Liver (tissue), 9 donors: ENCODE data around the gene ELP4. TPM values are rescaled to one million over a fixed set of nuclear protein-coding genes. Genes with fewer than 3 reads are reported as not detected.

ENCODE experiments used
- DNase-seq: peaks from one replicate; pipeline ENCODE4 v3.0.0-alpha.2; 2017; ENCODE audit warnings: low spot score
- H3K27ac ChIP-seq, 2 donors: one replicate each; pipeline ENCODE4 v1.7.0; 2013; ENCODE audit warnings: inconsistent platforms in 2 of 2, low read length in 2 of 2, control low read depth in 1 of 2, low read depth in 1 of 2, mild to moderate bottlenecking in 1 of 2
- H3K27me3 ChIP-seq, 4 donors: one replicate each; pipeline versions ENCODE4 v1.6.1 to v1.7.0; 2013; ENCODE audit warnings: low read length in 3 of 4, inconsistent platforms in 1 of 4, mild to moderate bottlenecking in 1 of 4, moderate library complexity in 1 of 4; ENCODE audit not compliant: control insufficient read depth in 4 of 4, insufficient read depth in 4 of 4
- H3K36me3 ChIP-seq, 4 donors: one replicate each; pipeline versions ENCODE4 v1.6.1 to v1.7.0; 2013; ENCODE audit warnings: low read length in 3 of 4, mild to moderate bottlenecking in 3 of 4, low read depth in 1 of 4, moderate library complexity in 1 of 4; ENCODE audit not compliant: control insufficient read depth in 4 of 4, insufficient read depth in 3 of 4
- H3K4me1 ChIP-seq, 4 donors: one replicate each; pipeline versions ENCODE4 v1.6.1 to v1.7.0; 2013; ENCODE audit warnings: low read length in 3 of 4, mild to moderate bottlenecking in 3 of 4, moderate library complexity in 1 of 4; ENCODE audit not compliant: control insufficient read depth in 4 of 4, insufficient read depth in 4 of 4
- H3K4me3 ChIP-seq, 3 donors: one replicate each; pipeline versions ENCODE4 v1.6.1 to v1.7.0; 2013; ENCODE audit warnings: low read length in 3 of 3, control low read depth in 1 of 3, low read depth in 1 of 3, mild to moderate bottlenecking in 1 of 3
- H3K9ac ChIP-seq, 2 donors: one replicate each; pipeline ENCODE4 v1.7.0; 2013; ENCODE audit warnings: low read length in 2 of 2, mild to moderate bottlenecking in 2 of 2, moderate library complexity in 2 of 2, control low read depth in 1 of 2, low read depth in 1 of 2
- H3K9me3 ChIP-seq, 4 donors: one replicate each; pipeline versions ENCODE4 v1.6.1 to v1.7.0; 2013; ENCODE audit warnings: low read length in 3 of 4; ENCODE audit not compliant: control insufficient read depth in 4 of 4
- EGR1 ChIP-seq, 2 donors: IDR thresholded peaks; 2 replicates each; pipeline ENCODE4 v1.6.1; 2016 to 2018; ENCODE audit warnings: antibody characterized with exemption in 2 of 2, low read depth in 2 of 2
- FOXA1 ChIP-seq: IDR thresholded peaks from 2 replicates; pipeline ENCODE4 v1.6.1; 2016; ENCODE audit warnings: antibody characterized with exemption
- FOXA2 ChIP-seq: IDR thresholded peaks from 2 replicates; pipeline ENCODE4 v1.6.1; 2016; ENCODE audit warnings: antibody characterized with exemption
- GABPA ChIP-seq, 2 donors: IDR thresholded peaks in 1 of 2; conservative IDR thresholded peaks in 1 of 2; 2 replicates each; pipeline ENCODE4 v1.6.1; 2016; ENCODE audit warnings: antibody characterized with exemption in 2 of 2, mild to moderate bottlenecking in 1 of 2, moderate library complexity in 1 of 2
- HNF4A ChIP-seq, 2 donors: conservative IDR thresholded peaks; 2 replicates each; pipeline ENCODE4 v1.6.1; 2016; ENCODE audit warnings: antibody characterized with exemption in 2 of 2, mild to moderate bottlenecking in 2 of 2
- HNF4G ChIP-seq: IDR thresholded peaks from 2 replicates; pipeline ENCODE4 v1.6.1; 2016; ENCODE audit warnings: antibody characterized with exemption
- JUND ChIP-seq, 2 donors: IDR thresholded peaks; 2 replicates each; pipeline ENCODE4 v1.6.1; 2016; ENCODE audit warnings: antibody characterized with exemption in 2 of 2
- NR2F2 ChIP-seq: IDR thresholded peaks from 2 replicates; pipeline ENCODE4 v1.6.1; 2016; ENCODE audit warnings: antibody characterized with exemption
- RAD21 ChIP-seq, 2 donors: IDR thresholded peaks; 2 replicates each; pipeline ENCODE4 v1.6.1; 2016; ENCODE audit warnings: antibody characterized with exemption in 2 of 2, mild to moderate bottlenecking in 2 of 2
- RXRA ChIP-seq, 2 donors: IDR thresholded peaks; 2 replicates each; pipeline ENCODE4 v1.6.1; 2017 to 2018; ENCODE audit warnings: antibody characterized with exemption in 2 of 2, mild to moderate bottlenecking in 1 of 2
- SP1 ChIP-seq: IDR thresholded peaks from 2 replicates; pipeline ENCODE4 v1.6.1; 2018; ENCODE audit warnings: antibody characterized with exemption, mild to moderate bottlenecking
- WGBS: extraction: QIAGEN DNeasy Blood & Tissue Kit; methylation state at CpG from one replicate; pipeline ENCODE4 v1.1.7; 2013; 5-methylcytosine and 5-hydroxymethylcytosine counted together
- polyA plus RNA-seq, 2 donors: library from polyadenylated mRNA; stranded (reverse) in 1 of 2; unstranded in 1 of 2; fragments of 200-250 nt in 1 of 2; fragments of >200 nt in 1 of 2; fragmentation: Nextera tagmentation in 1 of 2; extraction: Ambion mirVana in 1 of 2; gene quantifications; one replicate each; pipeline versions ENCODE4 v1.2.1 to v1.2.3, GENCODE V29; 2013 to 2015
- total RNA-seq, 2 donors: library from RNA; depleted of rRNA; stranded (reverse); fragments of >200 nt; gene quantifications; one replicate each; pipeline ENCODE4 v1.2.3, GENCODE V29; 2014
- TF ChIP-seq, protein P1 (sequence below): IDR thresholded peaks from 2 replicates; pipeline ENCODE4 v1.6.1; 2016; ENCODE audit warnings: antibody characterized with exemption, mild to moderate bottlenecking
- TF ChIP-seq, protein P2 (sequence below): fragments of 150-350 bp; IDR thresholded peaks from 2 replicates; pipeline ENCODE4 v1.5.1; 2017; ENCODE audit warnings: improper control_type of control experiment, low read depth, low read length; ENCODE audit not compliant: missing input control
- TF ChIP-seq, protein P3 (sequence below): IDR thresholded peaks from 2 replicates; pipeline ENCODE4 v1.6.1; 2016; ENCODE audit warnings: antibody characterized with exemption
- TF ChIP-seq, protein P4 (sequence below): IDR thresholded peaks from 2 replicates; pipeline ENCODE4 v1.6.1; 2016; ENCODE audit warnings: antibody characterized with exemption
- donor health status: healthy.
- donor health status: healthy.
- donor health status: healthy.
- donor health status: healthy.
- donor health status: healthy.

The ELP4 gene
- total and polyA plus RNA-seq, 4 donors = 6.0 to 18.8 (median 12.5) TPM

DNA sequence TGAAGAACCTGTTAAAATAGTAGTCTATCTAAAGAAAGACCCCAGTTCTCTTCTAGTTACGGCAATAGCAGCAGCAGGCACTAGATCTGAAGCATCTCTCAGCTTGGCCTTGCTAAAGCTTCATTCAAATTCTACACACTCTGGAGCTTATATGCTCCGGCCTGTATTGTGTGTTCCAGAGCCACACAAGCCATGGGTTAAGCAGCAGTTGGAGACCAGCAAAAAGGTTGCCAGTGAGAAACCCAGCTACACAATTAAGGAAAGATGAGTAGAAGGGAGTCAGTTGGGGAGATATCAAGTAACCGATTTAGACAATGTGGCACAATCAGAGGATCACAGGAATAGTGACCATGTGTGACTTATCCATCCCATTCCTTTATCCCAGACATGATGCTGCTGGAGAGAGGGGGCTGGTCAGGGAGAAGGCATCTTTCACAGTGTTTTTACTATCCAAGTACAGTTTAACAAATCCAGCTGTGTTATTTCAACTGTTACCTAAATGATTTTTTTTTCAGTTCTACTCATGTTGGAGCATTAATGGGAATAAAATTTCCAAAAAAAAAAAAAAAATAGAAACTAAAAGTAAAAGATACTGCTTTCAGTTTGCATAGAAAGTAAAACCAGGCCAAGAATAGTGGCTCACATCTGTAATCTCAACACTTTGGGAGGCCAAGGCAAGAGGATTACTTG, 260.6 kb downstream of the ELP4 start:
- DNase-seq = no peak
- TF ChIP-seq FOXA1 = no peak
- H3K9me3 ChIP-seq = no peaks in the 10 kb centered on the region
- H3K27me3 ChIP-seq = no peaks in the 10 kb centered on the region
- no peak overlapping the region for H3K9ac ChIP-seq
- 95% methylated on average over 3 of the region's 3 CpGs for WGBS
- H3K27ac ChIP-seq = no peak overlapping the region
- H3K4me3 ChIP-seq = no peak overlapping the region
- peaks cover 0 to 3% (median 0%) of the 10 kb centered on the region in 4 donors for H3K4me1 ChIP-seq
- H3K36me3 ChIP-seq = peaks cover 0 to 1% (median 0%) of the 10 kb centered on the region in 4 donors

DNA sequence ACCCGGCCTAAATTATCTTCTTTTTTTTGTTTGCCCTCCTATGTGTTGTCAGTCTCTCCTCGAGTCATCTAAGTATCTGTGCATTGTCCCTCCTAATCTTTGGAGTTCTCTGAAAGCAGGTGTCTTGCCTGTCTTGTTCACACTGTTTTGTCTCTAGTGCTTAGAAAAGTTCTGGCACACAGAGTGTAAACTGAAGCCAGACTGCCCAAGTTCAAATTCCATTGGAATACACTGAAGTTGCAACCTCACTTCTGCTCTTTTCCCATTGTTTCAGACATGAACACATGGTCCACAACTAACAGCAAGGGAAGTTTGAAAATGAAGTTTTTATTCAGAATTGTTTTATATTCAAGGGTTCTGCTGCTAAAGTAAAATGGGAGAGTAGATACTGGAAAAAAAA, 262.8 kb downstream of the ELP4 start:
- Histone ChIP-seq H3K9ac (no peak overlapping the region), H3K27me3 (no peaks in the 10 kb centered on the region), H3K36me3 (peaks cover 0 to 1% (median under 1%) of the 10 kb centered on the region in 4 donors), H3K27ac (no peak overlapping the region), H3K4me3 (no peak overlapping the region), H3K4me1 (peaks cover 0 to 3% (median 0%) of the 10 kb centered on the region in 4 donors), H3K9me3 (peaks cover 0 to under 1% (median 0%) of the 10 kb centered on the region in 4 donors)
- DNase-seq = no peak
- WGBS = 87% methylated on average over 2 of the region's 2 CpGs
- no peak for TF ChIP-seq FOXA1
- no peak for TF ChIP-seq NR2F2
- no peak for TF ChIP-seq HNF4A (conservative IDR thresholded peaks at IDR 0.05)
- TF ChIP-seq HNF4G = no peak
- no peak for TF ChIP-seq JUND (IDR thresholded peaks at IDR 0.05)
- TF ChIP-seq, protein P1, sequence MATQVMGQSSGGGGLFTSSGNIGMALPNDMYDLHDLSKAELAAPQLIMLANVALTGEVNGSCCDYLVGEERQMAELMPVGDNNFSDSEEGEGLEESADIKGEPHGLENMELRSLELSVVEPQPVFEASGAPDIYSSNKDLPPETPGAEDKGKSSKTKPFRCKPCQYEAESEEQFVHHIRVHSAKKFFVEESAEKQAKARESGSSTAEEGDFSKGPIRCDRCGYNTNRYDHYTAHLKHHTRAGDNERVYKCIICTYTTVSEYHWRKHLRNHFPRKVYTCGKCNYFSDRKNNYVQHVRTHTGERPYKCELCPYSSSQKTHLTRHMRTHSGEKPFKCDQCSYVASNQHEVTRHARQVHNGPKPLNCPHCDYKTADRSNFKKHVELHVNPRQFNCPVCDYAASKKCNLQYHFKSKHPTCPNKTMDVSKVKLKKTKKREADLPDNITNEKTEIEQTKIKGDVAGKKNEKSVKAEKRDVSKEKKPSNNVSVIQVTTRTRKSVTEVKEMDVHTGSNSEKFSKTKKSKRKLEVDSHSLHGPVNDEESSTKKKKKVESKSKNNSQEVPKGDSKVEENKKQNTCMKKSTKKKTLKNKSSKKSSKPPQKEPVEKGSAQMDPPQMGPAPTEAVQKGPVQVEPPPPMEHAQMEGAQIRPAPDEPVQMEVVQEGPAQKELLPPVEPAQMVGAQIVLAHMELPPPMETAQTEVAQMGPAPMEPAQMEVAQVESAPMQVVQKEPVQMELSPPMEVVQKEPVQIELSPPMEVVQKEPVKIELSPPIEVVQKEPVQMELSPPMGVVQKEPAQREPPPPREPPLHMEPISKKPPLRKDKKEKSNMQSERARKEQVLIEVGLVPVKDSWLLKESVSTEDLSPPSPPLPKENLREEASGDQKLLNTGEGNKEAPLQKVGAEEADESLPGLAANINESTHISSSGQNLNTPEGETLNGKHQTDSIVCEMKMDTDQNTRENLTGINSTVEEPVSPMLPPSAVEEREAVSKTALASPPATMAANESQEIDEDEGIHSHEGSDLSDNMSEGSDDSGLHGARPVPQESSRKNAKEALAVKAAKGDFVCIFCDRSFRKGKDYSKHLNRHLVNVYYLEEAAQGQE = no peak
- TF ChIP-seq, protein P2, sequence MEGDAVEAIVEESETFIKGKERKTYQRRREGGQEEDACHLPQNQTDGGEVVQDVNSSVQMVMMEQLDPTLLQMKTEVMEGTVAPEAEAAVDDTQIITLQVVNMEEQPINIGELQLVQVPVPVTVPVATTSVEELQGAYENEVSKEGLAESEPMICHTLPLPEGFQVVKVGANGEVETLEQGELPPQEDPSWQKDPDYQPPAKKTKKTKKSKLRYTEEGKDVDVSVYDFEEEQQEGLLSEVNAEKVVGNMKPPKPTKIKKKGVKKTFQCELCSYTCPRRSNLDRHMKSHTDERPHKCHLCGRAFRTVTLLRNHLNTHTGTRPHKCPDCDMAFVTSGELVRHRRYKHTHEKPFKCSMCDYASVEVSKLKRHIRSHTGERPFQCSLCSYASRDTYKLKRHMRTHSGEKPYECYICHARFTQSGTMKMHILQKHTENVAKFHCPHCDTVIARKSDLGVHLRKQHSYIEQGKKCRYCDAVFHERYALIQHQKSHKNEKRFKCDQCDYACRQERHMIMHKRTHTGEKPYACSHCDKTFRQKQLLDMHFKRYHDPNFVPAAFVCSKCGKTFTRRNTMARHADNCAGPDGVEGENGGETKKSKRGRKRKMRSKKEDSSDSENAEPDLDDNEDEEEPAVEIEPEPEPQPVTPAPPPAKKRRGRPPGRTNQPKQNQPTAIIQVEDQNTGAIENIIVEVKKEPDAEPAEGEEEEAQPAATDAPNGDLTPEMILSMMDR = no peak
- TF ChIP-seq, protein P3, sequence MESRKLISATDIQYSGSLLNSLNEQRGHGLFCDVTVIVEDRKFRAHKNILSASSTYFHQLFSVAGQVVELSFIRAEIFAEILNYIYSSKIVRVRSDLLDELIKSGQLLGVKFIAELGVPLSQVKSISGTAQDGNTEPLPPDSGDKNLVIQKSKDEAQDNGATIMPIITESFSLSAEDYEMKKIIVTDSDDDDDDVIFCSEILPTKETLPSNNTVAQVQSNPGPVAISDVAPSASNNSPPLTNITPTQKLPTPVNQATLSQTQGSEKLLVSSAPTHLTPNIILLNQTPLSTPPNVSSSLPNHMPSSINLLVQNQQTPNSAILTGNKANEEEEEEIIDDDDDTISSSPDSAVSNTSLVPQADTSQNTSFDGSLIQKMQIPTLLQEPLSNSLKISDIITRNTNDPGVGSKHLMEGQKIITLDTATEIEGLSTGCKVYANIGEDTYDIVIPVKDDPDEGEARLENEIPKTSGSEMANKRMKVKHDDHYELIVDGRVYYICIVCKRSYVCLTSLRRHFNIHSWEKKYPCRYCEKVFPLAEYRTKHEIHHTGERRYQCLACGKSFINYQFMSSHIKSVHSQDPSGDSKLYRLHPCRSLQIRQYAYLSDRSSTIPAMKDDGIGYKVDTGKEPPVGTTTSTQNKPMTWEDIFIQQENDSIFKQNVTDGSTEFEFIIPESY = no peak
- TF ChIP-seq EGR1 (IDR thresholded peaks at IDR 0.05; ENCODE audit: low read depth in 2 of 2) = no peak
- TF ChIP-seq RXRA (IDR thresholded peaks at IDR 0.05) = no peak
- no peak for TF ChIP-seq FOXA2
- TF ChIP-seq SP1 = no peak
- TF ChIP-seq GABPA (IDR thresholded peaks at IDR 0.05 in 1 of 2, conservative IDR thresholded peaks at IDR 0.05 in 1 of 2) = no peak
- TF ChIP-seq RAD21 (IDR thresholded peaks at IDR 0.05) = no peak
- TF ChIP-seq, protein P4, sequence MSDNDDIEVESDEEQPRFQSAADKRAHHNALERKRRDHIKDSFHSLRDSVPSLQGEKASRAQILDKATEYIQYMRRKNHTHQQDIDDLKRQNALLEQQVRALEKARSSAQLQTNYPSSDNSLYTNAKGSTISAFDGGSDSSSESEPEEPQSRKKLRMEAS = no peak
